ENCODE results near the gene FSTL1.

The FSTL1 gene, protein sequence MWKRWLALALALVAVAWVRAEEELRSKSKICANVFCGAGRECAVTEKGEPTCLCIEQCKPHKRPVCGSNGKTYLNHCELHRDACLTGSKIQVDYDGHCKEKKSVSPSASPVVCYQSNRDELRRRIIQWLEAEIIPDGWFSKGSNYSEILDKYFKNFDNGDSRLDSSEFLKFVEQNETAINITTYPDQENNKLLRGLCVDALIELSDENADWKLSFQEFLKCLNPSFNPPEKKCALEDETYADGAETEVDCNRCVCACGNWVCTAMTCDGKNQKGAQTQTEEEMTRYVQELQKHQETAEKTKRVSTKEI

DNA sequence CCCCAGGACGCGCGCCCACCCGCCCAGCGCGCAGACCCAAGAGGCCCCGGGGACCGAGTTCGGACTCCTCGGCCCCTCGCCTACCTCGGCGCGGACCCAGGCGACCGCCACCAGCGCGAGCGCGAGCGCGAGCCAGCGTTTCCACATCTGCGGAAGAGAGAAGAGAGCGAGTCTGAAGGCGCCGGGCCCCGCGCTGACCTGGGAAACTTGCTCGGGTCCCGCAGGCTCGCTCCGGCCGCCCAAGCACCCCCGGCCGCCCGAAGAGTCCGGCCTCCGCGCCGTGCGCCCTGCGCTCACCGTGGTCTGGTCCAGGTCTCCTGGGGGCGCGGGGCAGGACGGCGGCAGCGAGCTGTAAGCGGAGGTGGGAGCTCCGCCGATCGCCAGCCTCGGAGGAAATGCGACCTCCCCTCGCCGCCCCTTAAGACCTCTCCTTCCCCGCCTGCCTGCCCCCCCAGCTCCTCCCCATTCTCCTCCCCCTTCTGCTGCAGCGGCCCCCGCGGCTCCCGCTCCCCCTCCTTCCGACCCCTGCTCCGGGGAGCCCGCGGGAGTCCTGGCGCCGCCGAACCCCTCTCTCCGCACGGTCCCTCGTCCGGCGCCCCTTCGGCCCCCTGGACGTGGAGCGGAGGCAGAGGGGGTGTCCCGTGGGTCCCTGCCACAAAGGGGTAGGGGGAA, at the start of gene FSTL1:
TSS of gene FSTL1 (minus strand) at position 393 of the 672 bp plus-strand sequence. CDS start at position 147, 246 bp downstream.
- DNase-seq = peak; percentile 89

DNA sequence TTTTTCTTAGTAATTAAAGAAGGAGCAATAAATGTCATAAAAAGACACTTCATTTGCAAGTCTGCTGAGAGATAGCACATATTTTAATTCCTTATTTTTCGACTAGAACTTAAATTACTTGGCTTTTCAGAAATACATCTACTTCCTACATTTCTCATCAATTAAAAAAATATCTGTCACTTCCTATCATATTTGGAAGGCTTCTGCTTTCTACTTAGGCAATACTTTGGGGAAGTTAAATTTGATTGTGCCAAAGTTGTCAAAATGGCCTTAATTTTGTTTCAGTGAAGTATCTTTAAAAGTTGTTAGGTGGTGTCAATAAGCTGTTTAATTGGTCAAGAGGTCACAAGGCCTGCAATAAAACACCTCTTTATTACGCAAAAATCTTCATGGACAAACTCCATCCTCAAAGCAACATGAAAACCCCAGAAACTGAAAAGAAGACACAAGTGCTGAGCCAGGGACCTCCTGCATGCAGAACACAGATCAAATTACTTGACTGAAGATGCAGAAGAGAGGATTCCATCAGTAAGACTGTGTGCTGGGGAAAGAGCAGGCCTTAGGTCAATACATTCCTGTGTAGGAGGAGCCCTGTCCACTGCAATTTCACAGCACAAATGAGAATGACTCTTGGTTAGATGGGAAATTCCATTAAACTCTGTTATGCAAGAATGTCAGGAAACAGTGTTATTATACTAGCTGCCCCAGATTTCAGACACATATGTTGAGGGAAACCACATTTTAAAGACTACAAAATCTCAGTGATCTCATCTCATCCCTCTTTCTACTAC, 48.0 kb upstream of the FSTL1 start:
- no peak for DNase-seq

DNA sequence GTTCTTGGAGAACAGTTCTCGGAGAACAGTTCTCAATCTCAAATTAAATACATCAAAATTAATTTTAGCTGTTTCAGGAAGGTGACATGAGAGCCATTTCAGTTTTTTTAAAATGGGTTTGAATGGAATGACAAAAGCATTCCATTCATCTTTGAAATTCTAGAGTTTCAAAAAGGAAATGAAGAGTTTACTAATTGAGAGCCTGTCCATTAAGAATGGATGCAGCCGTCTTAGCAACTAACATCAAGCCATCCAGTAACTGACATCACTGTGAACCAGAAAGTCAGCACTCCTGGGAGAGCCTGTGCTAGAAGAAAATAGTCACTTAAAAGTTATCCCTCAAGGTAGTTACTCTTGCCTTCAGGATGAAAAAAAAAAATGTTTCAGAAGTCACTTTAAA, 47.0 kb upstream of the FSTL1 start:
- DNase-seq = no peak

DNA sequence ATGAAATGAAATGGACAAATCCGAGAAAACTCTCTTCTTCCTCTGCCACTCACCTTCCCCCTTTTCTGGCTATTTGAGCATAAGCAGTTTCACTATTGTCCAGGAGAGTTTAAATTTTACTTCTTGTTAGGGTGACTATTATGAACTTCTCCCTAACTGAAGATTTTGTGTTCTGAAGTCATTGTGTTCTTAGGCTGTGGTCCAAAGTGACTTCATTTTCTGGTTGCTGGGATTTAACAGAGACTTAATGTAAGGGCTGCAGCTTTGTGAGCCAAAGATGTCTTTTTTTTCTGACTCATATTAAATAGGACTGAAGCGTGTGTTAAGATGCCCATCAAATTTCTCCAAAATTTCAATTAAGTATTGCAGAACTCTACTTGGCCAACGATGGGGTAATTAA, 46.5 kb upstream of the FSTL1 start:
- DNase-seq = no peak

DNA sequence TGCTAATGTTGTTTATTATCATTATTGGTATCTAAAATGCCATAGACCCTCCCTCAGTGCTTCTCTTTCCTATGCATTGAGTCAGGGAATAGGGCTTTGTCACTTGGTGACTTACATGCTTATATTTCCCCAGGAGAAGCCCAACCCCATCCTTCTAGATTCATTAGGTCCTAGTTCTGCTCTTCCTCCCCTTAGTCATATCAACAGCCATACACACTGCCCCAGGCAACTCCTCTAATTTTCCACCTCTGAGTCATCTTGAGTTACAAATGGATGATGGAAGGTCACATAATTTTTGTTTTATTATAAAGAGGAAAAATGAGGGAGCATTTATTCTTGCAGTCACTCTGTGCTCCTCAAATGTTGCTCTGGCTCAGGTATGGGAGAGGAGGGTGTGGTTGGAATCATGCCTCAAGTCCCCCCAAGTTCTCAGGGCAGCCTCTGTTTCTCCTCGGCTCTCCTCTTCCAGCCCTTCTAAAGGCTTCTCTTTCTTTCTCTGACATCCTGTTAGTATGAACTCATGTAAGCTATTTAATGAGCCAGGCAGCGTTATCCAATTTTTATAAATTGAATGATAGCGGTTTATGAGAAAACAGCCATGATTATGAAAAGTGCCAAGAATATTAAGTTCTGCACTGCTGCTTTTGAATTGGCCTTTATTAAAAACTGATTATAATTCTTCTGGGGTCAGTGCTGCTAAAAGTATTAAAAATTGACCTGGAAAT, 45.6 kb upstream of the FSTL1 start:
- no peak for DNase-seq

DNA sequence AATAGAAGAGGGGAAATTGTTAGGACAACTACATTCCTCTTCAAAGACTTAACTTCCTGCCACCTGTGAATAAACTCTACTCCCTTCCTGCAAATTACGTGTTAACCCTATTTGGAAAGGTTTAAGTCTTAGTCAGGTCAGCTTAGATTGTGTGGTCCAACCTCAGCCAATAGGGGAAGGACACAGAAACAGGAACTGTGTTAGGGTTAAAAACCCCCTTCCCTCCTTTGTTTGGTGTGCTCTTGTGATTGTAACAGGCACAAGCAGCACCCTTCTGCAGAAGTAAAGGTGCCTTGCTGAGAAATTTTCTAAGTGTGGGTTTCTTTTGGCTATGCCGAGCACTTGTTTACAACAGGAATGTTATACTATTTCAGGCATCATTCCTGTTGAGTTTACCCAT, 45.0 kb upstream of the FSTL1 start:
- DNase-seq = no peak

DNA sequence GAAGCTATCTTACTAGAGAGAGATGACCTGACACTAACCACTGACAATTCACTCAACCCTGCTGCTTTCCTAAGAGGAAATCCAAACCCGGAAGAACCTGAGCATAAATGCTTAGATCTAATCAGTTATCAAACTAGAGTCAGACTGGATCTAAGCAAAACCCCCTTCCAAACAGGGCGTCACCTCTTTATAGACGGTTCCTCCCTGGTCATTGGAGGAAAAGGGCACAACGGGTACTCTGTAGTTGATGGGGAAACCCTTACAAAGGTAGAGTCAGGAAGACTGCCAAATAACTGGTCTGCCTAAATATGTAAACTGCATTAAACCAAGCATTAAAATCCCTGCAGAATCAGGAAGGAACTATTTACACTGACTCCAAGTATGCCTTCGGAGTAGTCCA, 41.3 kb upstream of the FSTL1 start:
- DNase-seq = no peak

DNA sequence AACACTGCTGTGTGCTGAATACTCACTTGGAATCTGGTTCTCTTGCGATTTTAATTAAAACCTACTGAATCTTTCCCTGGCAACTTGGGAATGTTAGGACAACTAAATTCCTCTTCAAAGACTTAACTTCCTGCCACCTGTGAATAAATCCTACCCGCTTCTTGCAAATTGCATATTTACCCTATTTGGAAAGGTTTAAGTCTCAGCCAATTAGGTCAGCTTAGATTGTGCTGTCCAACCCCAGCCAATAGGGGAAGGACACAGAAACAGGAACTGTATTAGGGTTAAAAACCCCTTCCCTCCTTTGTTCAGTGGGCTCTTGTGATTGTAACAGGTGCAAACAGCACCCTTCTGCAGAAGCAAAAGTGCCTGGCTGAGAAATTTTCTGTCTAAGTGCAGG, 38.6 kb upstream of the FSTL1 start:
- DNase-seq = no peak

DNA sequence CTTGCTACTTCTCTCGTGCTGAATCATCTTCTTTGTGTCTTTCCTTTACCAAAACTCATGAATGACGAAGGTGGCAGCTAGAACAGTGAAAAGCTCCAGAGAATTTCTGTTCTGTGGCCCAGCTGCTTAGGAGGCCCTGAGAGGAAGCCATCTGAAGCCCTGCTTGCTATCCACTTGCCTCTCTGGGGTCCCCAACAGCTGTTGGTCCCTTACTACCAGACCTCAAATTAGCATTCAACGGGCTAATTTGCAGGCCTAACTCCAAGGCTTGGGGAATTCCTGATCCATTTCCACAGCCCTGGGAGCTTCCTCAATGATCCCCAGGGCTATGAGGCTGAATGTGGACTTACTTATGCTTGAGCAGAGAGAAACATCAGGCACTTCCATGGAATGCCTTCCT, 37.5 kb upstream of the FSTL1 start:
- DNase-seq = no peak

DNA sequence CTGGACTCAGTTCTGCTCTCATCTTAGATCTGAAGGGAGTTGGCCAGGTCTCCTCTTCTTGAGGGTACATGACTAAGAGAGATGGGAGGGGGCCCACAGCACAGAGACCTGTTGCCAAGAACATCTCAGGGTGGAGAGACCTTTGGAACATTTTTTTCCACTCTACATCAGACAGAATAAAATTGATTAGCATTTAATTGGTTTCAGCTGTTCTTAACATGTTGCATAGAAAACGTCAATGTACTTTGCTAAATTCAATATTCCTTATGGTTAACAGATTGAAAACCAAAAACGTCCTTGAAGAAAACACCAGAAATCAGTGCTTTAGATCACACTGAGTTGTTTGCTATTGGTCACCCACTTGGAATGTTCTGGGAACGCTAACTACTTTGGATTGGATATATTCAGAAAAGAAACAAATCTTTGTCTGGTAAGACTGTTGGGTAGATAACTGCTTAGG, 36.4 kb upstream of the FSTL1 start:
- DNase-seq = peak; percentile 60

DNA sequence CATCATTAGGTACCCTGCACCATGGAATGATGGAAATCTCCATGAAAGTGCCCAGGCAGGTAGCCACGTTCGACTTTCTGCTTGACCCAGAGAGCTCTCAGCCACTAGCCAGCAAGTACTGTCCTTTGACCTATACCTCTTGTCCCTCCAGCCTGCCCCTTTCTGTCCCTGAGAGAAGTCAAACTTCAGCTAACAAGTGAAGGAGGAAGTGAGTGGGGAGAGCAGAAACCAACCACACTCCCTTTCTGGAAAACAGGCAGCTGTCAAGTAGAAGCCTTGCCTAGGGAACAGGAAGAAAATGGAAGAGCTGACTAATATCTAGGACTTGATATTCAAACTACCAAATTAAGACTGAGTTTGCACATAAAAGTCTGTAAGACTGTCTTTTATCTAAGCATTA, 30.3 kb upstream of the FSTL1 start:
- no peak for DNase-seq

DNA sequence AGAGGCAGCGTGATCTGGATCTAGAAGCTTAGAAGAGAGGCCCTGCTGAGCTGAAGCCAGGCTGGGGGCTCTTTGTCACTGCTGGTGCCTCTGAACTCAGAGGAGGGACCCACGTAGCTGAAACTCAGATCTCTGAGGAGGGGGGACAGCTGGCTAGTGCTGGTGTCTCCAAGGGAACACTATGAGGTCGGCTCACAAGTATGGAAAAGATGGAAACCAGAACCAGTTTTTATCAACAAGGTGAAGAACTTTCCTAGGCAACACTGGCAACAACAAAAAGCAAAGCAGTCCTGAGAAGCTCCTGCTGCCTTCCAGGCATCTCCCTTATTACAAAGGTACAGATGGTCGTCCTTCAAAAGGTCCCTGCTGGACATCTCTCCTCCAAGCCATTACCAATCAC, 27.0 kb upstream of the FSTL1 start:
- DNase-seq = no peak

DNA sequence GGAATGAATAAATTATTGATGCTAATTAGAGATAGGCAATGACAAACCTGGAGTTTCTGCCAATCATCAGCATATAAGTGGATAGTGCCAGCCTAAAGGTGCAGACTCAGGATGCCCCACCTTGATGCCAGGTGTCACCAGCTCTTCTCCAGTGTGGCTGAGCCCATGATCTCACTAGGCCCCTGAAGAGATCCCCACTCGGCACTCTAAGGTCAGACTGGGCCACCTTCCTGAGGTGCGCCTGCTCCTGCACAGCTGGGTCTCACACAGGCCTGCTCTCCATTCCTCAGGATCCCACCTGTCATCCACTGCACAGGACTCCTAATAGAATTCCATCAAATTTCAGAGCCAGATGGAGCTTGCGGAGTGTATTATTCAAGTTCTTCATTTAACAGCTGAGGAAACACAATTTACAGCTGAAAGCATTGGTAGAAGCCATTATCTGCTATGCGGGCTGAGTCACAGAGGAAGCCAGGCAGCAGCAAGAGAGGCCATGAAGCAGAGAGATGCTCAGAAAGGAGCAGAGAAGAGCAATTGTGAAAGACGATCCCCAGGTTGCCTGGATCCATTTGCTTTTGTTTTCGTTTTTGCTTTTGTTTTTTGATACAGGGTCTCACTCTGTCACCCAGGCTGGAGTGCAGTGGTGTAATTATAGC, 25.1 kb upstream of the FSTL1 start:
- no peak for DNase-seq

DNA sequence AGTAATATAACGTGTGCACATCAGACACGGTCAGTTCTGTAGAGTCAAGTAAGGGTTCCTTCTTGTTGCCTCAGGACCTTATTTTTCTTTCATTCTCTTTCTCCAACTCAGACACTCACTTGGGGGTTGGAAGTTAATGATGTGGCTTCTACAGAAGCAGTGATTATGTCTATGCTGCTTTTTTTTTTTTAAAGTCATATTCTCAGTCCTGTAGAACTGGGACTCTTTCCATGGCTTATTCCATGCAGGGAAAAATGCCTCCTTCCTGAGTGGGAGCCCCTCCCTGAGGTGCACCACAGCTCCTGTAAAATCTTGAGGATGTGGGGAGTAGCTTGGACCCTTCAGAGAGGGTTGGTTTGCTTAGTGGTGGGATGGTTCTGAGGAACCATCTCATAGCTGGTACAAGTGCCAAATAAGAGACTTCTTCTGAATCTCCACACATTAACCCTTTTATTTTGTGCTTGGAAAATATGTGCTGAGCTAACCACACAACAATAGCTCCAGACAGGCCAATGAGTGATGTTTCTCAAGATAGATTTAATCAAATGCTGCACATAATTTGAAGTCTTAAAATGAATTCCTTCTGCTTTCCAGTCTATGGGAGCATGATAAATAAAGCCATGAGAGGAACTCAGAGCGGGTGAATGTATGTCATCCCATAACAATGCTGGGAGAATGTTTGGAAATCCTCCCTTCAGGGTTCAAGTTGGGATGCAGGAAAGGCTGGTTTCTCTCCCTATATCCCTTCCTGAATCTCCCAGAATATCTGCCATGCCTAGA, 23.3 kb upstream of the FSTL1 start:
- no peak for DNase-seq

DNA sequence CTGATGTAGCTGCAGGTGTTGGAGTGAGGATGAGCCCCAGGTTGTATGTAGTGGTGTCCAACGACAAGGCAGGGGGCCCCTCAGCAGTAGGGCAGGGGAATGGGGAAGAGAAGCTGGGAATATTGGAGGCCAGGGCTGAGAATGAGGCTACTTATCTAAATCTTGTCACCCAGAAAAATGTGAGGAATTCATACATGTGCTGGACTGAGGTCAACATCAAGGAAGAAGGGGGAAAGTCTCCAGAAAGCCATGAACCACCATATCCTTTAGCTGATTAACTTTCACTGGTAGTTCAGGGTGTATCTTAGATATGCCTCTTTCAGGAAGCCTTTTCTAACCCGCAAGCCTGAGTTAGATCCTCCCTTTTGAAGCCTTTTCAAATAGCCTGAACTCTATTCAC, 22.6 kb upstream of the FSTL1 start:
- no peak for DNase-seq

DNA sequence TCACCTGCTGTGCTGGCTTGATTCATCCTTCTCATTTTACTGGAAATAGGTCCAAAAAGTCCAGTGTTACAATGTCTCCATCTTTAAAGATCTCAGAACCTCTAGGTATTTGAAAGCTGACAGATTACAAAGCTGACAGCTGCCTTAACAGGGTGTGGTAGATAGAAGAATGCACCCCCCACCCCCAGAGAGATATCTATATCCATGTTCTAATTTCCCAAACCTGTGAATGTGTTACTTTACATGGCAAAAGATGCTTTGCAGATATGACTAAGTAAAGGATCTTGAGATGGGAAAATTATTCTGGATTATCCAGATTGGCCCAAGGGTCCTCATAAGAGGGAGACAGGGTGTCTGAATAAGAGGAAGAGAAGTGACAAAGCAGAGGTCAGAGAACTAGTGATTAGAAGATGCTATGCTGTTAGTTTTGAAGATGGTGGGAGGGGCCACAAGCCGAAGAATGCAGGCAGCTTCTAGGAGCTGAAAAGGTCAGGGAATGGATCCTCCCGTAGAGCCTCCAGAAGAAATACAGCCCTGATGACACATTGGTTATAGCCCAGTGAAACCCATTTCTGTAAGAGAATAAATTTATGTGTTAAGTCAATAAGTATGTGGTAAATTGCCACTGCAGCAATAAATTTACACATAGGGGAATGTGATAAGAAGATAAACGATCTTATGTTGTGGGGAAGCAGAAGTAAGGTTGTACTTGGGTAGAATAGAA, 21.5 kb upstream of the FSTL1 start:
- DNase-seq = no peak

DNA sequence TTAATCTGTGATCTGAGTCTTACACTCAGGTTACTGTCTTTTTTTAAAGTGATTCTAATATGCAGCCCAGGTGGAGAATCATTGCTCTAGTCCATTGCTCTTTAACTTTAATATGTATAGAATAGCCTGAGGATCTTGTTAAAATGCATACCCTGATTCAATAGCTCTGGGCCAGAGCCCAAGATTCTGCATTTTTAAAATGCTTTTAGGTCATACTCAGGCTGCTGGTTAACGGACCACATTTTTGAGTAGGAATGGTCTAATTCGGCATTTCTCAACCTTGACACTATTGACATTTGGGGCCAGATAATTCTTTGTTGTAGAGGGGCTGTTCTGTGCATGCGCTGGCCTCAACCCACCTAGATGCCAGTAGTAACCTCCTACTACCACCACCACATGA, 20.9 kb upstream of the FSTL1 start:
- DNase-seq = no peak

DNA sequence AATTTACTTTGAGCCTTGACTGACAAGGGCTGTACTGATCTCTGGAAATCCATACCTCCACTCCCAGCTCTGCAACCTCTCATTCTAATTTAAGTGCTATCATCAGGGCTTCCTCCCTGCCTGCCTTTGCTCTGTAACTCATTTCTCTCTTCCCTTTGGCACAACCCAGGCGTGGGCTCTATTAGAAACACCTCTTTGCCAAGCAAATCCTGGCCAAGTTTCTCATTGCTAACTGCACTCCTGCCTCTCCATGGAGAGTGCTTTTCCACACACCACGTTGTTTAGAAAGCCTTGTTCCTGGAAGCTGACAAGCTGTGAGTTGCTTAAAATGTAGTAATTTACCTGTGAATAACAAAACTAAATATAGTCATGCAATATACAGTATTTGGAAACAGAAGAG, 20.1 kb upstream of the FSTL1 start:
- no peak for DNase-seq

DNA sequence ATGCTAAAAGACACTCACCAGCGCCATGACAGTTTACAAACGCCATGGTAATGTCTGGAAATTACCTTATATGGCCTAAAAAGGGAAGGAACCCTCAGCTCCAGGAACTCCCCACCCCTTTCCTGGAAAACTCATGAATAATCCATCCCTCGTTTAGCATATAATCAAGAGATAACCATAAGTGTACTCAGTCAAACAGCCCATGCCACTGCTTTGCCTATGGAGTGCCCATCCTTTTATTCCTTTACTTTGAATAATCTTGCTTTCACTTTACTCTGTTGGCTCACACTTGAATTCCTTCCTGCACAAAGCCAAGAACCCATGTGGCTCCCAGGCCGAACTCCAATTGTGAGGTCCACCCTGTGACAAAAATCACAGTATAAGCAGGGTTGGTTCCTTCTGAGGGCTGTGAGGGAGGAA, 19.1 kb upstream of the FSTL1 start:
- no peak for DNase-seq

DNA sequence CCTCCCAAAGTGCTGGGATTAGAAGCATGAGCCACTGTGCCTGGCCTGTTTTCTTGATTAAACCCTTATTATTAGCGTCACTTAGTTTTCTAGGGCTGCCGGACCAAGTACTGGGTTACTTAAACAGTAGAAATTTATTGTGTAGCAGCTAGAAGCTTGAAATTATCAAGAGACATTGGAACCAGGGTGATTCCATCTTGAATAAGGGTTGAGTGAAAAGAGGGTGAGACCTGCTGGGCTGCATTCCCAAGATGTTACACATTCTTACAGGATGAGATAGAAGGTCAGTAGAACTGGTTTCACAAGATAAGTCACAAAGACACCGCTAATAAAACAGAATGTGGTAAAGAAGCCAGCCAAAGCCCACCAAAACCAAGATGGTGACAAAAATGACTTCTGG, 18.6 kb upstream of the FSTL1 start:
- DNase-seq = no peak
